ENCODE measurements around the gene FRMD3.

Gene FRMD3

DNA sequence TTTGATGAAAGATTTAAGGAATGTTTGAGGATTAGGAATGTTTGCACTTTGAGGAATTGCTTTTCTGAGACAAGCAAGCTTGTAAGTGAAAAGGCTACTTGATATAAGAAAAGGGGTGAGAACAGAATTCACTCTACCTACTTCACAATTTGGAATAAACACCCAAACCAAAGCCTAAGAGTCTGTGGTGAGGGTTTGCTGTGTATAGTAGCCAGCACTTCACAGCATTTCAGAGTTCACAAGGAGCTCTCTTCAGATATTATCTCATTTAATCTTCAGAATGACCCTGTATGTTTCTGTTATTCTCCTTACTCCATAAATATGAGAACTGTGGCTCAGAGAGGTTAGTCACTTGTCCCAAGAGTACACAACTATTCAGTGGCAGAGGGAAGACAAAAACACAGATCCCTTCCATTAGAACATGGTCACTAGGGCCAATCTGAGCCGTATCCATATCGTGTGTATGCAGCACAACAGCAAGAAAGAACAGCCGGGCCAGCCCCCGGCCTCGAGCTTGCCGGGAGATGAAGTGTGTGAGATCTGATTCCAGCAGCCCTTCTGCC, 92.4 kb downstream of the FRMD3 start:
- no peak for DNase-seq (ENCODE audit: low spot score)
- TF ChIP-seq, protein P1, sequence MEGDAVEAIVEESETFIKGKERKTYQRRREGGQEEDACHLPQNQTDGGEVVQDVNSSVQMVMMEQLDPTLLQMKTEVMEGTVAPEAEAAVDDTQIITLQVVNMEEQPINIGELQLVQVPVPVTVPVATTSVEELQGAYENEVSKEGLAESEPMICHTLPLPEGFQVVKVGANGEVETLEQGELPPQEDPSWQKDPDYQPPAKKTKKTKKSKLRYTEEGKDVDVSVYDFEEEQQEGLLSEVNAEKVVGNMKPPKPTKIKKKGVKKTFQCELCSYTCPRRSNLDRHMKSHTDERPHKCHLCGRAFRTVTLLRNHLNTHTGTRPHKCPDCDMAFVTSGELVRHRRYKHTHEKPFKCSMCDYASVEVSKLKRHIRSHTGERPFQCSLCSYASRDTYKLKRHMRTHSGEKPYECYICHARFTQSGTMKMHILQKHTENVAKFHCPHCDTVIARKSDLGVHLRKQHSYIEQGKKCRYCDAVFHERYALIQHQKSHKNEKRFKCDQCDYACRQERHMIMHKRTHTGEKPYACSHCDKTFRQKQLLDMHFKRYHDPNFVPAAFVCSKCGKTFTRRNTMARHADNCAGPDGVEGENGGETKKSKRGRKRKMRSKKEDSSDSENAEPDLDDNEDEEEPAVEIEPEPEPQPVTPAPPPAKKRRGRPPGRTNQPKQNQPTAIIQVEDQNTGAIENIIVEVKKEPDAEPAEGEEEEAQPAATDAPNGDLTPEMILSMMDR (IDR thresholded peaks at IDR 0.05; ENCODE audit: extremely low read depth, missing control alignments) = no peak

DNA sequence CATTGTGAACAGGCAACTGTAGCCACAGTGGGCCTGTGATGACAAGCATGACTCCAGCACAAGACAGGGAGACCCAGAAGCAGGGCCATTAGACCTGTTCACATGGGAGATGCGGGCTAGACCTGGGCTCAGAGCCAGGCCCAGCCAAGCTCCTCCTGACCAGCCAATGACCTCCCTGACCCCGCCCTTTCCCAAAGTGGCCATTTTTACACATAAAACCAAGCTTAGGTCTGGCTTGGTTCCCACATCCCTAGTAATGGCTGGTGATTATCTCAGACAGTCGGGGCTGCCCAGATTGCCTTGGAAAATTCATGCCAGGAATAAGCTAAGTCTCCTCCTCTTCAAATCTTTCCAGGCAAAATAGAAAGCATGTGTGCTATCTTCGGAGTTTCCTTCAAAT, 94.1 kb downstream of the FRMD3 start:
- no peak for DNase-seq (ENCODE audit: low spot score)

DNA sequence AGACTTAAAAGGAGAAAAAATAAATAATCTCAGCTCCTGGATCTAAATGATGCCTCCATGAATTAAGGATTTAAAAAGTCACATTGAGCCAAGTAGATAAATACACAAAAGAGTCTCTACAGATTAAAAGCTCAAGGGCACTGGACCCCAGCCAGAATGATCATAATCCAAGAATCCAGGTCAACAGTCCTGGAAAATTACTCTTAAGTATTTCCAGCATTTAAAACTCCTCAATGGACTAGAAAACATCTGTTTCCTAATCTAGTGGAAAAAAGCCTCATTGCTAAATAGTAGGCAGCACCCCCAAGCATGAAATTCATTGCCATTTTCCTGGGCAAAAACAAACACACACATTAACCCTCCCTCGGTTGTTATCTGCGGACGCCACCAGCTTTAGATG, 96.8 kb downstream of the FRMD3 start:
- DNase-seq (ENCODE audit: low spot score) = no peak
- TF ChIP-seq, protein P1 (IDR thresholded peaks at IDR 0.05; ENCODE audit: extremely low read depth, missing control alignments) = no peak

More for the DNA sequence above, 94.1 kb downstream of the FRMD3 start:
- TF ChIP-seq, protein P1 (IDR thresholded peaks at IDR 0.05; ENCODE audit: extremely low read depth, missing control alignments) = no peak

- no peak for DNase-seq (ENCODE audit: low spot score)
- TF ChIP-seq, protein P1 (IDR thresholded peaks at IDR 0.05; ENCODE audit: extremely low read depth, missing control alignments) = no peak
Observed at GRCh38 chr9:83440641-83441040, 97.6 kb downstream of the FRMD3 start.

GRCh38 chr9:83435301-83435700, 102.9 kb downstream of the FRMD3 start:
- TF ChIP-seq, protein P1 (IDR thresholded peaks at IDR 0.05; ENCODE audit: extremely low read depth, missing control alignments) = no peak
- no peak for DNase-seq (ENCODE audit: low spot score)

- DNase-seq (ENCODE audit: low spot score) = no peak
Observed at GRCh38 chr9:83434254-83434653, 103.9 kb downstream of the FRMD3 start.

DNA sequence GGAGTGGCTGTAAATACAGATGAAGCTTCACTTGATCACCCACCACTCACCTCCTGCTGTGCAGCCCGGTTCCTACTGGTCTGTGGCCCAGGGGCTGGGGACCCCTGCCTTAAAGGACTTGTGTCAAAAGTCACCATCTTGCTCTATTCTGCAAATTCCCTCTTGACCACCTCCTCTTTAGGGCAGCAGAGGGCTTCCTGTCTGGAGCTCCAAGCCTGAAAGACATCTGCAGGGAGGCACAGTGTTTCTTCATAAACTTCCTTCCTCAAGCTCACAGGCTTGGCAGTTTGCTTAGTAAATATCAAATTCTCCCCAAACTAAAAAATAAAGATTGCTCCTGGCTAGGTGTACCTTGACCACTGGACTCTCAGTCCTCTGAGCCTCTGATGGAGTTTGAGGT, 104.4 kb downstream of the FRMD3 start:
- DNase-seq (ENCODE audit: low spot score) = no peak
- TF ChIP-seq, protein P1 (IDR thresholded peaks at IDR 0.05; ENCODE audit: extremely low read depth, missing control alignments) = no peak

More at GRCh38 chr9:83434254-83434653, 103.9 kb downstream of the FRMD3 start:
- TF ChIP-seq, protein P1 (IDR thresholded peaks at IDR 0.05; ENCODE audit: extremely low read depth, missing control alignments) = no peak

All from GM20000 (cell line).